ENCODE data around the gene CCDC170.

CCDC170 gene

GRCh38 chr6:151637814-151638213 lies 144.0 kb downstream of the CCDC170 start:
- H3K4me3 ChIP-seq (ENCODE audit: low read depth, low read length) = no peak overlapping the region
- no peak for DNase-seq (ENCODE audit: low read depth)

- DNase-seq (ENCODE audit: low read depth) = no peak
- H3K4me3 ChIP-seq (ENCODE audit: low read depth, low read length) = no peak overlapping the region
Measured at GRCh38 chr6:151639750-151640149, 145.9 kb downstream of the CCDC170 start.

GRCh38 chr6:151641028-151641427 lies 147.2 kb downstream of the CCDC170 start:
- DNase-seq (ENCODE audit: low read depth) = no peak
- no peak overlapping the region for H3K4me3 ChIP-seq (ENCODE audit: low read depth, low read length)

GRCh38 chr6:151647976-151648639 lies 154.3 kb downstream of the CCDC170 start:
- DNase-seq (ENCODE audit: low read depth) = no peak
- H3K4me3 ChIP-seq (ENCODE audit: low read depth, low read length) = no peak overlapping the region

- no peak overlapping the region for H3K4me3 ChIP-seq (ENCODE audit: low read depth, low read length)
- no peak for DNase-seq (ENCODE audit: low read depth)
Measured at GRCh38 chr6:151649835-151650234, 156.0 kb downstream of the CCDC170 start.

- DNase-seq (ENCODE audit: low read depth) = no peak
Measured at GRCh38 chr6:151651639-151652038, 157.8 kb downstream of the CCDC170 start.

GRCh38 chr6:151652325-151652724 lies 158.5 kb downstream of the CCDC170 start:
- DNase-seq (ENCODE audit: low read depth) = no peak
- H3K4me3 ChIP-seq (ENCODE audit: low read depth, low read length) = no peak overlapping the region

More at GRCh38 chr6:151651639-151652038, 157.8 kb downstream of the CCDC170 start:
- no peak overlapping the region for H3K4me3 ChIP-seq (ENCODE audit: low read depth, low read length)

- no peak for DNase-seq (ENCODE audit: low read depth)
- no peak overlapping the region for H3K4me3 ChIP-seq (ENCODE audit: low read depth, low read length)
Measured at GRCh38 chr6:151655099-151655498, 161.3 kb downstream of the CCDC170 start.

- no peak for DNase-seq (ENCODE audit: low read depth)
Measured at GRCh38 chr6:151656392-151656791, 162.6 kb downstream of the CCDC170 start.

GRCh38 chr6:151658091-151658490 lies 164.3 kb downstream of the CCDC170 start:
- DNase-seq (ENCODE audit: low read depth) = no peak
- H3K4me3 ChIP-seq (ENCODE audit: low read depth, low read length) = no peak overlapping the region

More at GRCh38 chr6:151656392-151656791, 162.6 kb downstream of the CCDC170 start:
- no peak overlapping the region for H3K4me3 ChIP-seq (ENCODE audit: low read depth, low read length)

GRCh38 chr6:151659212-151659611 lies 165.4 kb downstream of the CCDC170 start:
- H3K4me3 ChIP-seq (ENCODE audit: low read depth, low read length) = no peak overlapping the region
- DNase-seq (ENCODE audit: low read depth) = no peak

- no peak for DNase-seq (ENCODE audit: low read depth)
- H3K4me3 ChIP-seq (ENCODE audit: low read depth, low read length) = no peak overlapping the region
Measured at GRCh38 chr6:151661509-151661908, 167.7 kb downstream of the CCDC170 start.

- H3K4me3 ChIP-seq (ENCODE audit: low read depth, low read length) = no peak overlapping the region
- no peak for DNase-seq (ENCODE audit: low read depth)
Measured at GRCh38 chr6:151661928-151662327, 168.1 kb downstream of the CCDC170 start.

GRCh38 chr6:151663559-151663958 lies 169.7 kb downstream of the CCDC170 start:
- no peak overlapping the region for H3K4me3 ChIP-seq (ENCODE audit: low read depth, low read length)
- DNase-seq (ENCODE audit: low read depth) = no peak

- no peak for DNase-seq (ENCODE audit: low read depth)
- no peak overlapping the region for H3K4me3 ChIP-seq (ENCODE audit: low read depth, low read length)
Measured at GRCh38 chr6:151664390-151664789, 170.6 kb downstream of the CCDC170 start.

GRCh38 chr6:151665329-151665728 lies 171.5 kb downstream of the CCDC170 start:
- no peak overlapping the region for H3K4me3 ChIP-seq (ENCODE audit: low read depth, low read length)
- DNase-seq (ENCODE audit: low read depth) = no peak

- H3K4me3 ChIP-seq (ENCODE audit: low read depth, low read length) = no peak overlapping the region
- no peak for DNase-seq (ENCODE audit: low read depth)
Measured at GRCh38 chr6:151666526-151666925, 172.7 kb downstream of the CCDC170 start.

- H3K4me3 ChIP-seq (ENCODE audit: low read depth, low read length) = no peak overlapping the region
- DNase-seq (ENCODE audit: low read depth) = no peak
Measured at GRCh38 chr6:151669208-151669560, 175.4 kb downstream of the CCDC170 start.

GRCh38 chr6:151670116-151670515 lies 176.3 kb downstream of the CCDC170 start:
- DNase-seq (ENCODE audit: low read depth) = no peak
- H3K4me3 ChIP-seq (ENCODE audit: low read depth, low read length) = no peak overlapping the region

Measured in skeletal muscle cell (primary cell).